ENCODE measurements around the gene SEMA6A.
A peak's percentile ranks its signal among the peaks of the same experiment; 100 is the strongest.
"Not testable (repeated sequence)": the region's sequence is repeated elsewhere in the genome, so short reads cannot be mapped to it uniquely, and the experiment has no call there.

The SEMA6A gene

DNA sequence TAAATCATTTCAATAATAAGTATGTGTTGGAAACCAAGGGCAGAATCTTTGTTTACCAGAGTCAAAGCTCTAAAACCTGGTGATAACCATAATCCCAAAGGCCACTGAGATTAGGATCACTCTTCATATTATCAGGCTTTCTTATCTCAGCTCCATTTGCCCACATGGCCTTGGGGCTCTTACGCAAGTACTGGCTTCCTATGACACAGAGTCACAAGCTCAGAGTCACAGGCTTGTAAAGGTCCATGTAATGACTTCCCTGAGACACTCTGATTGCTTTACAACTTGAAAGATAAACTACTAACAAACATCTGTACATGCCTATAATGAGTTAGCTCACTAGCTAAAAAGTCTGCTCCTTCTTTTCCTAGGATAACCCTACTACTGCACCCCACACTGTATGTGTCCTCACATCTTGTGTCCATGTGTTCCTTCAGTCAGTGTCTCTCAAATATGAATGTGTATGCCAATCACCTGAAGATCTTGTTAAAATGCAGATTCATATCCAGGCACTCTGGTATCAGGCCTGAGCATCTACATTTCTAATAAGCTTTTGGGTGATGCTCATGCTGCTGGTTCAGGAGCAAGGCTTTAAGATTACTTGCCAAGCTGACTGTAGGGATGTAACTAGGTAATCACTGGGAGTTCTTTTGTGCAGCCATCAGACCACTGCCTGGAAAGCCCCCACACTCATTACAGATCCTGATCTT lies 28.4 kb downstream of the SEMA6A start:
- no peak for DNase-seq

DNA sequence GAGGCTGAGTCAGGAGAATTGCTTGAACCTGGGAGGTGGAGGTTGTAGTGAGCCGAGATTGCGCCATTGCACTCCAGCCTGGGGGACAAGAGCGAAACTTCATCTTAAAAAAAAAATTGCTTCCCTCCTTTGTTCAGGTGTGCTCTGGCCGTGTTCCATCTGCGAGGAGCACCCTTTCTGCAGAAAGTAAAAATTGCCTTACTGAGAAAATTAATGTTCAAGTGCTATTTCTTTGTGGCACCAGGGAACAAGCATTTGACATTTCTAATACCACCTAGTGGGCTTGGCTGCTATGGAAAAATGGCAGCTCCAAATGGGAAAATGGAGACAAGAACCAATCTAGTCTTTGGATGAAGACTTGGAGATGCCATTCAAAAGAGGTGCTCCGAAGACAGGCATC lies 29.2 kb downstream of the SEMA6A start:
- DNase-seq, result not testable (repeated sequence)

DNA sequence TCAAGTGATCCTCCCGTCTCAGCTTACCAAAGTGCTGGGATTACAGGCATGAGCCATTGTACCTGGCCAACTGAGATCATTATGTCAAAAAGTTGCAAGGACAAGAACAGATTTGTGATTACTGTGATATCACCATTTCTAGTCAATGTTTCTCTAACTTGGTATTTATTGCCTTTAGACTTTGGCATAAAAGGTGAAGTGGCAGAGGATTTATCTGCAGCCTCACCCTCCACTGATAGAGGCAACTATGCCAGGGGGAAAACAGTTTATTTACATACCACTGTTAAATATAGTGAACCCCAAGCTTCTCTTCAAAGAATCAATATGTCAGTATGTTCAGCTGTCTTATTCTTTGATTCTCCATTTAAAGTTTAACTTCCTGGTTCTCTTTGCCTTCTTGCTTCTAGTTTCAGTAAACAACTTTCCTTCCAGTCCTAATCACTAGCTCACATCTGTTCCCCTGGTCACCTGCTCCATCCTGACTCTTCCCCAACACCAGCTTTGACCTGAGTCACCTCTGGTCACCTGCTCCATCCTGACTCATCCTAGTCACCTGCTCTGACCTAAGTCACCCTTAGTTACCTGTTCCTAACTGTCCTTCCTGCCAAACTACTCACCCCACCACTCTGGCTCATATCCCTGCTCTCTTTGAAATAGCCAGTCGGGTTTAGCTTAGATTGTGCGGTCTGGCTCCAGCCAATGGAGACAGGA lies 29.9 kb downstream of the SEMA6A start:
- no peak for DNase-seq

DNA sequence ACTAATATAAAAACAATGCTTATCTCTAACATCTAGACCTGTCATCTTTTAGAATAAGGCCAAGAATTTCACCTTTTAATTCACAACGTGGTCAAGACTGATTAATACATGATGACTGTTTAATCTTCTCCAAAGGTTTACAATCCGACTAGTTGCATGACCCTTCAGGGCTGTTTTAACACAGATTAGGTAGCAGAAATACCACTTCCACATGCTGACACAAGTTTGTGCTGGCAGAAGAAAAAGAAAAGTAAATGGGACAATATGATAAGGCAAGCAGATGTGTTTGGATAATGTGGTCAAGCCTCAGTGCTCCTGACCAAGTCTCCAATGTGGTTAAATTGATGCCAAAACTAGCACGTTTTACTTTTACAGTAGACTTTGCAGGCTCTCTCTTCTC lies 31.1 kb downstream of the SEMA6A start:
- peak; percentile 40 for DNase-seq

DNA sequence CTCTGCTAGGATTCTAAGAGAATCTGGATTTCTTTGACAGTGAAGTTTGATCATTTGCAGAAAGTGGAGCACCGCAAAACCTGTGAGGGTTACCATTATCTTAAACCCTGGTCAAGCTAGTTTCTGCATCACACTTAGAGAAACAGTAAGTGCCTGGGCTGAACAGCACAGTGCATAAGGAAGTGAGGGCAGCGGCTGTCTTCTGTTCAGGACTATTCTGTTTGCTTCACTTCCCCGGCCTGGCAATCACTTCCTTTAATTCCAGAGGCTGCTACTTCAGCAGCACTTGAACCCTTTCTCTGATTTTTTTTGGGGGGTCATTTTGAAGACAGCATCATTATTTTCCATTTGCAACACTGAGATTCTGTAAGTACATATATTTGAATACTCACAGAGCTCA lies 32.0 kb downstream of the SEMA6A start:
- DNase-seq, result no peak

DNA sequence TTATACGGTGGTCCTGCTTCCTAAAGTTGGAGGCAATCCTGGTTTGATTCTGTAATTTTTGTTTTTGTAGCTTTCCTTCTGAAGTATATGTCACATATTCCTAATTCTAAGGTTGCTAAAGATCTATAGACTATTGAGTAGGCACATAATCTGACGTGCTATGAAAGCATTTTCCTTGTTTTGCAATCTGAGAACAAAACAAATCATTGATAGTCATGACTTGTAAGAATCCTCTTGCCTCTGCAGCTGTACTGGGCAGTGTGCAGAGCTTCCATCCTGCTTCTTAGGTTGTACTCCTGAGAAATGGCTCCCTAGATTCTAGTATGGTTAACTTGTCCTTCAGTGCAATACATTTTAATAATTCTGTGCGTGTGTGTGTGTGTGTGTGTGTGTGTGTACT lies 35.4 kb downstream of the SEMA6A start:
- DNase-seq, result no peak

DNA sequence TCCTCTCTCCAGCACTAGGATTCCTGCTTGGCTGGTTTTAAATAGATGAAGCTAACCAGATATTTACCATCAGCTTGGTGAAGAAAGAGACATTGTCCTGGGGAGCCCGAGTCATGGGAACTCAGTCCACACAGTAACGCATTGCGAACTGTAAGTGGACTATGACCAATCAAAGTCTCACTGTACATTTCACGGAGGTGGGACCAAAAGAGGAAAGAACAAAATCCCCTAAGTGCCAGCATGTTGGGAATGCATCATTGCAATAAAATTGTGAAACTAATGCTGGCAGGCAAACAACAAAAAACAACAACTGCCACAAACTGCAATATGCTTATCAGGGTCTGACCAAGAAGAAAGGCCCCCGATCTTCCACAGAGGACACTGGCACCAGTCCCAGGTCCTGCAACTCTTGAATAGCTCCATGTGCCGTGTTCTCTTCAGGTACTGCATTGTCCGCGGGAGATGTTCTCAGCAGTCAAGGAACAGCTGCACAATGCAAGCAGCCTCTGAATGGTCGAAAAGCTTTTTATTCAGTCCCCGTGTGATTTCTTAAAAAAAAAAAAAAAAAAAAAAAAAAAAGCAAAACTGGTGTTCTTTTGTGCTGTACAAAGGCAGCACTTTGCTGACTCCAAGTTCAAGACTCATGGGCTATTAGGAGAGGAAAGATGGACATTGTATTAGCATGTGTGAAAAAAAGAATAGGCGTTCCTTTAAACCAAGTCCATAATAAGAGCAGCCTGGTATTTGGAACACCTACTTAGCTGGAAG lies 38.1 kb downstream of the SEMA6A start:
- DNase-seq, result no peak

DNA sequence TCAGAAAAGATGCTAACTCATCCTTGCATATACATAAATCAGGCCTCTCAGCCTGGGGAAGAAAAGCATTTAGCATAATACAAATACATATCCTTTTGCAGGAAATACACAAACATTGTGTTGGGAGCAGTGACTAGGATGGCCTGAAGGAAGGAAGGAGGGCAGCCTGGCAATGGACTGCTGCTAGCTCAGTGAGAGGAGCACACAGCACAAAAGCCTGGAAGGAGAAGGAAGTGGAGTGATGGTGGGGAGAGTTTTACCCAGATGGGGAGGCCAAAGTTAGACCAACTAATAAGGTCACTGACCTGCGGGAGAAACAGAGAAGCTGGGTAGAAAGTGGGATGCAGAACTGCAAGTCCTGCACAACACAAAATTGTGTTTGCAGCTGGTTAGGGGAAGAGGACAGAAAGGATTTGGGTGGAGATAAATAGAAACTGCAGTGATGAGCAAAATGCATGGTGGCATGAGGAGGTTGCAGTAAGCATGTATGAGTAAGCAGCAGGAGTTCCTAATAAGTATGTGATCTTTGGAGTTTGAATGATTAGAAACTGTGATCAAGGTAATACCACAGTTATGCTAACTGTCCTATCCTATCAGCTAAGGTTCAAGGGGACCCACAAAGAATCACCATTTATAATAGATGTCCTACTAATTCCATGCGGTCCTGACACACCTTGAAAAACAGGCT lies 39.5 kb downstream of the SEMA6A start:
- no peak for DNase-seq

DNA sequence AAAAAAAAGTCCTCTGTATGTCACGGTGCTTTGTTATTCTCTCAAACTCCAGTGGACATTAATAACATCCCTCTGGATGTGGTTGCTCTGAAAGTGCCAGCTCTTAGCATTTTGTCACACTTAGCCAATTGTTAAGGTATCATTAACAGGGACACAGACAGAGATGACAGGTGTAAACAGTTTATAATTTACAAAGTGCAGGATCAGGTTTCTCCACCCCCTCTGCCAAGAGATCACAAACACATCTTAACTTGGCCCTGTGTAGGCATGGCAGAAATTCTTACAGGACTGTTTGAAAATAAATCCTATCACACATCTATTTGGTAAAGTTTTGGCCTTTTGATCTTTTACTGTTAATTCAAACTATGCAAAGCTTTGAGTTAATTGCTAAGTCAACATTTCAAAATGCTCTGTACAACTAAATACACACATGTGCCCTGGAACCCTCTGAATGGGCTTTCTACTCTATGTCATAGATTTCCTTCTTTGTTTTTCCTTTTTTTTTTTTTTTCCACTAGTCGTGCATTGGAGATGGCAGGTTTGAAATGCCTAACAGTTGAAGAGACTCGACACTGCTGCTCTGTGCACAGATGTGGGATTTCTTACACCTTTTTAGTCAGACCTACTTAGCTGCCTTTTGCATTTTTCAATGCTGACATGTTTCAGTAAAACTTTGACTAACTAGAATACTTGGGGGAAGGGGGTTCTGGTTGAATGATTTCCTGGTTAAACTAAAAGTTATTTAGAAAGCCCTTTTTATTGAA lies 41.7 kb downstream of the SEMA6A start:
- DNase-seq, result peak; percentile 32

DNA sequence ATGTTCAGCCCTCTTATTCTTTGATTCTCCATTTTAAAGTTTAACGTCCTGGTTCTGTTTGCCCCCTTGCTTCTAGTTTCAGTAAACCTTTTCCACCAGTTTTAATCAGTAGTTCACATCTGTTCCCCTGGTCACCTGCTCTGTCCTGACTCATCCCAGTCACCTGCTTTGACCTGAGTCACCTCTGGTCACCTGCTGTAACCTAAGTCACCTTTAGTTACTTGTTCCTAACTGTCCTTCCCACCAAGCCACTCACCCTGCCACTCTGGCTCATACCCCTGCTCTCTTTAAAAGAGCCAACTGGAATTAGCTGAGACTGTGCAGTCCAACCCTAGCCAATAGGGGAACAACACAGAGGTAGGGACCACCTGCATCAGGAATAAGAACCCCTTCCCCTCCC lies 43.0 kb downstream of the SEMA6A start:
- DNase-seq, result no peak

DNA sequence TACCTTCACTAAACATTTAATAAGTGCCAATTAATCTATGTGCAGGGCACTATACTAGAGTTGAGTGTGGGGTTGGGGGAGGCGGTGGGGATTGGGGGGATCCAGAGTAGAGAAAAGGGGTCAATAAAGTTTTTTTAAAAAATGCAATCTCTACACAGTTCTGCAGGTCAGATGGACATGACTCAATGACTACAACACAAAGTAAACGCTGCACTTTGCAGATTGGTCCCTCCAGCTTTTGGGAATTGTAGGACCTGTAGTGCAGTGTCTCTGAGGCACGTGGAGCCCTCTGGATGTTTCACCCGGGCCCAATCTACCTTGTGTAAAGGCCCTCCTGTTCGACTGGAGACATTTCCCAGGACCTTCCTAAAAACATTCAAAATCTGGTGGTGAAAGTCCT lies 43.5 kb downstream of the SEMA6A start:
- no peak for DNase-seq

DNA sequence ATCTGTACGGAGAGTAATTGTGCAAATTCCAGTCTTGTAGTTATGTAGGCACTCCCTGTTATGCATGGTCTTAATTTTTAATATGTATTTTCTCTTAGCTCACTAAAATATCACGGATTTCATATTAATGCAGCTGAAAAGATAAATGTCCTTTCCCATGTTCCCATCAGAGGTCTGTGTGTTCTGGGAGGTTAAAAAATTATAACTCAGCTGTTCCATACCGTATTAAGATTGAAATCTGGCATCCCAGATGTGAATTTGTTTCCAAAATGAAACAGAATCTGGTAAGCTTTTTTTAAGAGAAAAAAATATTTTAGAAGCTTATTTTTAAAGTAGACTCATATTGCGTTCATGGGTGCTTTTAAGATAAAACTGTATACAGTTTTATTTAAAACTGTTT lies 44.3 kb downstream of the SEMA6A start:
- no peak for DNase-seq

DNA sequence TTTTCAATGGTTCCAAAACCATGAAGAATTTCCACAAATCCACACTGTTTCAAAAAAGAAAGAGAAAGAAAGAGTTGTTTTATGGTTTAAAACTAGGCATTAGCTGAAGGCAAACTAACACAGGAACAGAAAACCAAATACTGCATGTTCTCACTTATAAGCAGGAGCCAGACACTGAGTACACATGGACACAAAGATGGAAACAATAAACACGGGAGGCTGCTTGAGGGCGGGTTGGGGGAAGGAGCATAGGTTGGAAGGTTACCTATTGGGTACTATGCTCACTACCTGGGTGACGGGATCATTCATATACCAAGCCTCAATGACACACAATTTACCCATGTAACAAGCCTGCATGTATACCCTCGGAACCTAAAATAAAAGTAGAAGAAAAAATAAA lies 45.0 kb downstream of the SEMA6A start:
- DNase-seq, result no peak

DNA sequence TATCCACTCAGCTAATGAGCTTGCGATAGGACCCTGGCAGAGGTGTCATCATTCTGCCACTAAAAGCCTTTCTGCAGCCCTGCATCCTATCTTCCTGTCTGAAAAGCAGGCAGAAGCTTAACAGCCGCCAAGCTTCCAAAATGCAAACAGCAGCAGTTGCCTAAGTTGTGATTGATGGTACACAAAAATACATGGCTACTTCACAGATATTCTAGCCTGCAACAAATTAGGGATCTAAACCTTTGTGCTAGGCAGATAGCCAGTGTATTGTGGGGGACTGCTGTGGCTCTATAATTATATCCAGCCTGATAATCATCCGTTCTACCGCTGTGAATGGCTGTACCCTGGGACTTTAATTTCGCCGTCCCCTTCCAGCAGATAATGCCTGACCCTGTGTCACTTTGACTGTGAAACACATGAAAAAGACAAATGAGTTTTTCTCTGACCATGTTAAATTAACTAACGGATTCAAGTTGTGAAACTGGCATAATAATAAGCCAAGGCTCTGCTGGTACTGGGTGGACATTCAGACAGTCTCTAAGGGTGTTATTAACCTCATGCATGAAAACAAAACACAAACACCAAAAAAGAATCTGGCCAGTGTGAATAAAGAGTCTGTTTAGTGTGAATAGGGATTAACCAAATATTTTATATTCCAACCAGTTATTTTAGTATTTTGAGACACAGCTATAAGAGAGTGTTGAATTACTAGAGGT lies 45.9 kb downstream of the SEMA6A start:
- no peak for DNase-seq

DNA sequence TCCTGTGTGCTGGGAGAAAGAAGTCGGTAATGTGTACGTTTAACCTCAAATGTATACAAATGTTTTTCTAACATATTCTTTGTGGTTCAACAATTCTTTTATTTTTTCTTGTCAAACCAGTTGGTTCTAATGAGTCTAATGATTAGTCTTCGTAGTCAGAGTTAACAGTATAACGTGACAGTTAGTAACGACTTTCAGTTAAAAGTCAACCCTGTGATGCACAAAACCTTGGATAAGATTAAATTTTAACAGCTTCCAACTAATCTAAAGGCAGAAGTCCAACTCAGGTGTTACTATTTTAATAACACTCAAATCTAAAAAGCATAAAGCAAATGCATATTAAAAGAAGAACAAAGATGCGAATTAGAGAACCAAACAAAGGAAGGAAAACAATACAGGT lies 47.0 kb downstream of the SEMA6A start:
- DNase-seq, result no peak

DNA sequence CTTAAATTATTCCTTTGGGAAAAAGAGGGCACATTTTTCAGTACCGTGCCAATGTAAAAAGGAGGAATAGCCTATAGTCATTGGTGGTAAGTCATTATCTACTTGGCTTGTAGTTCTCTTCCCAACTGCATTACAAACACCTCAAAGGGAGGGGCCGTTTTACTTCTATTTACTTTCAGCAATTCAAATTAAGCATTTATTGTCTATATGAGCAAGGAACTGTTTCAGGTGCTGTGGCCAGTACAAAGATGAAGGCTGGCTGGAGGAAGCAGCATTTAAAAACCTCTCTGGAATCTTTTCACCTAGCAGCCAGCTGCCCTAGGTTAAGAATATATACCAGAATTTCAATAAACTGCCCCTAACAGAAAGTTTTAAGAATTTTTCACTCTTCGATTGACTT lies 48.9 kb downstream of the SEMA6A start:
- DNase-seq, result no peak

DNA sequence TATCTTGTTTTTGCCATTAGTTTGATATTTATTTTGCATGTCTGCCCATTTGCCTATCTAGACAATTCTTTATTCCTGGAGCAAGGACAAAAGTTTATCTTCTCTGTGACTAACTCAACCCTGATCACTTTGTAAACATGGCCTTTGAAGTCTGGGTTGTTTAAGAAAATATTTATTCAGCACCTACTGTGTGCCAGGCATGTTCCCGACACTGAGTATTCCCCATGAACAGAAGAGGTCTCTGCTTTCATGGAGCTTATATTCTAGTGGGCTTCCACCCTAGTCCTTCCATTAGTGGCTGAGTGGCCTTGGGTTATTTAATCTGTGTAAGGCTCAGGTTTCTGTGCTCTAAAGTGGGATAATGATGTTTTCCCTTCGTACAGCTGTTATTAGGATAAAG lies 49.7 kb downstream of the SEMA6A start:
- no peak for DNase-seq

DNA sequence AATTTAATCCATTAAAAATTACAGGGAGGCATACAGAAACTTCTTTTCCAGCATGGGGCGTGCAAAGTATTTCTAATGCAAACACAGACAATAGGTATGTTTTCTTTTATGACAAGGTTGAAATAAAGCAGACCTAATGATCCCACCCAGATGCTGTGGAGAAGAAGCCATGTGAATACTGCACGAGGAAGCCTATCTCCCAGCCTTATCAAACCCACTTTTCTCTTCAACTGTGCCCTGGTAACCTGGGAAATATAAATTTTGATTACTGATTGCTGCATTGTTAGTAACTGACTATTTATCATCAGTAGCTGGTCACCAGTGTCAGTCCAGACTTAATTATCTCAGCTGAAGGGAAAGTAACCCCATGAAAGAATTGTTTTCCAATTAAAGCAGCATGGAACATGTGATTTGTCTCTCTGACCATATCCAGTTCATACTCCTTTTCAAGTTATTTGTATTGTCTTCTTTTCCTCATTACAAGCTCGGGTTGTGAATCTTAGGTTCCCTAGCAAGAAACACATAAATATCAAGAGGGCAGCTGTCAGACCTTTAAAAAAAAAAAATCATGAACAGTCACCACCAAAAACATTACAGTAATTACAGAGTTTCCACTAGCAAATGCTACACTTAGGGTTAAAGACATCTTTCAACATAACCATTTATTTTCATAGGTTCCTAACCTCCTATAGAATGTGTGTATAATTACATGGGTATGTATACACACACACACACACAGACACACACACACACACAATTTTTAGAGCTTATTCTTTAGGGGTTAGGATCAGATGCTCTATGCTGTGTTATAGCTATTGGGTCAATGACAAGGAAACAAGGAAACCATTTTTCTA lies 50.3 kb downstream of the SEMA6A start:
- no peak for DNase-seq

DNA sequence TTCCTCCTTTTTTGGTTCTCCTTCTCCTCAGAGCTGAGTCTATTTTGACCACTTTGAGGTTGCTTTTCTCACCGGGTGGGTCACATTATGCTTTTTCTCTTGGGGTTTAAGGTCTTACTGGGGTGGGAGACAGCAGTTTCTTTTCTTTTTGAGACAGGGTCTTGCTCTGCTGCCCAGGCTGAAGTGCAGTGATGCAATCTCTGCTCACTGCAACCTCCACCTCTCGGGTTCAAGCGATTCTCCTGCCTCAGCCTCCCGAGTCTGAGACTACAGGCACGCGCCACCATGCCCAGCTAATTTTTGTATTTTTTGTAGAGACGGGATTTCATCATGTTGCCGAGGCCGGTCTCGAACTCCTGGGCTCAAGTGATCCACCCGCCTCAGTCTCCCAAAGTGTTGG lies 51.4 kb downstream of the SEMA6A start:
- not testable (repeated sequence) for DNase-seq

DNA sequence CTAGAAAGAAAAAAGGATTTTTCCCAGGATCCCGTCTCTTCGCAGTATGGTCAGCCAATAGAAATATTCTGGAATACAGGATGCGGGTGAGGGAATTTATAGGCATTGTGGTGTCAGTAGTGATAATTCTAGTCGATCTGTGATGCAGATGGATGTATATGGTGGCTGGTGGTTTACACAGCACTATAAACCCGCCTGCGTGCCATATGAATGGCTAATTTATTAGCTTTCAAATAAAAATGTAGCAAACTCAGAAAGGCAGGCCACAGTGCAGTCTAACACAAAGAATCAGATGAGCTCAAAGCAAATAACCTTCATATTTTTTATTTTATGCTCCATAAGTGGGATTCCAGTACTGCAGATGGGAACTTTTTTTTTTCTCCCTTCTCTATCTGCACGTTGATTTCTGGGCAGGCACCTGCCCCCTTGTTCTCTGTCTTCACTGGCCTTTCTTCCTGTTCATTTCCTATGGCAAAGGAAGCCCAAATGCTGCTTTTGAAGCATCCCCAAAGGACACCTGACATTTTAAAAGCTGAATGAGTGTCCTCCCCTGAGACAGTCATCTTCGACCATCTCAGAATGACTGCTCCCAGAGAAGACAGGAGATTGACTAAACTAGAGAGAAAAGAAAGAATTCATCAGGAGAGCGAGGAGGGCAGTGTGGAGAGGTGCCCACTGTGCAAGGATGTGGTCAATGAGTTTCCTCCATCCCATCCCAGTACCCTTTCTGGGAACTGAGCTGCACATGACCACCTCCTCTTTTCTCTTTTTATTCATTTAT lies 52.1 kb downstream of the SEMA6A start:
- DNase-seq, result peak; percentile 5

Data from fibroblast of skin of right biceps (primary cell).